22Rv1 (cell line): ENCODE data around the gene UBE3C.
"Not testable (repeated sequence)": the region's sequence is repeated elsewhere in the genome, so short reads cannot be mapped to it uniquely, and the experiment has no call there.

Experiments
- H3K27ac ChIP-seq: fragments of 450-650 bp; 2 replicates; pipeline ENCODE4 v1.5.1; 2017
- ZFX ChIP-seq: fragments of 450-650 bp; IDR thresholded peaks from 2 replicates; pipeline ENCODE4 v1.6.1; 2017; ENCODE audit warnings: antibody characterized with exemption, borderline replicate concordance
- TF ChIP-seq, protein P1 (sequence below): fragments of 450-650 bp; IDR thresholded peaks from 2 replicates; pipeline ENCODE4 v1.5.1; 2017; ENCODE audit warnings: mild to moderate bottlenecking

UBE3C gene

DNA sequence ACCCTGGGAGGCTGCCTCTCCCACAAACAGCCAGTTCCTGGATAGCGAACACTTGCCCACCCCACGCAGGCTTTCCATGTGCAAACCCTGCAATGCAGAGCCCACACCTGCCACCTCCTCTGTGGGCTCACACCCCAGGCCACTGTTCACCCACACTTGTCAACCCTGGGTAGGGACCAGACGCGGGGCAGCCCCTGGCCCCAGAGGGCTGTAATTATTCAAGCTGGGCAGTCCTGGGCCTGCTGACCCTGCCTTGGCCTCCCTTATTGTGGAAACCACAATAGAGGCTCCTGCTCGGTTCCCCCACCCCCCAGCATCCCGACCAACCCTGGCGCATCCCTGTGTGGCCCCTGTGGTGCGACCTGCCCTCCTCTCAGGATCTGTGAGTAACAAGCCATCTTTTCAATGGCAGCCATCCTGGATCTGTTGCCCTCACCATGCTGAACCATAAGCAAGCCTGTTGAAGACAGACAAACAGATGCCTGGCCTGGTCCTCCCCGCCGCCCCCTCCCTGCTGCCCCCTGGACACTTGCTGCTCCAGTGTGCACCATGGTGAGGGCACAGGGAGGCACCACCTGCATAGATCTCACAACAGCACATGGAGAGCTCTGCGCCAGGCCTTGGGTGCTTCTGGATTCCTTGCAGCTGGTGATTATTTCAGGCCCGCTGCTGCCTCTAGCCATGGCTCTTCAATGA, 15.8 kb upstream of the UBE3C start:
- TF ChIP-seq, protein P1, sequence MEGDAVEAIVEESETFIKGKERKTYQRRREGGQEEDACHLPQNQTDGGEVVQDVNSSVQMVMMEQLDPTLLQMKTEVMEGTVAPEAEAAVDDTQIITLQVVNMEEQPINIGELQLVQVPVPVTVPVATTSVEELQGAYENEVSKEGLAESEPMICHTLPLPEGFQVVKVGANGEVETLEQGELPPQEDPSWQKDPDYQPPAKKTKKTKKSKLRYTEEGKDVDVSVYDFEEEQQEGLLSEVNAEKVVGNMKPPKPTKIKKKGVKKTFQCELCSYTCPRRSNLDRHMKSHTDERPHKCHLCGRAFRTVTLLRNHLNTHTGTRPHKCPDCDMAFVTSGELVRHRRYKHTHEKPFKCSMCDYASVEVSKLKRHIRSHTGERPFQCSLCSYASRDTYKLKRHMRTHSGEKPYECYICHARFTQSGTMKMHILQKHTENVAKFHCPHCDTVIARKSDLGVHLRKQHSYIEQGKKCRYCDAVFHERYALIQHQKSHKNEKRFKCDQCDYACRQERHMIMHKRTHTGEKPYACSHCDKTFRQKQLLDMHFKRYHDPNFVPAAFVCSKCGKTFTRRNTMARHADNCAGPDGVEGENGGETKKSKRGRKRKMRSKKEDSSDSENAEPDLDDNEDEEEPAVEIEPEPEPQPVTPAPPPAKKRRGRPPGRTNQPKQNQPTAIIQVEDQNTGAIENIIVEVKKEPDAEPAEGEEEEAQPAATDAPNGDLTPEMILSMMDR = no peak
- no peak for TF ChIP-seq ZFX
- H3K27ac ChIP-seq = no peak overlapping the region

DNA sequence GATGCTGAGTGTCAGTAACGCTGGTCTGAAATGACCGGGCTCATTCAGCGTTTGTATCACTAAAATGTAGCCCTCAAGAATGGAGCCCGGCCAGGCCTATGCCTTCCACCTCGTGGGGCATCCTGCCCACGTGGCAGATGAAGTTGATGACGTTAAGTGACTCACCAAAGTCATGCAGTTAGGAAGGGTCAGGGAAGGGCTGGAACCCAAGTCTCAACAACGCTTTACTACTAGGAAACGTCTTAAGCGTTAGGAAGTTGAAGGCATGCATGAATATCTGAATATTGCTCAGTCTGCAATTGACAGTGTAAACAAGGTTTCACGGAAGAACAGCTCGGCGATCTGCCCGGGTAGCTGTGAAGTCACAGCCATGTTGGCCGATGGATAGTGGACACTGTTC, 14.0 kb upstream of the UBE3C start:
- TF ChIP-seq, protein P1 = no peak
- no peak for TF ChIP-seq ZFX
- H3K27ac ChIP-seq = no peak overlapping the region

DNA sequence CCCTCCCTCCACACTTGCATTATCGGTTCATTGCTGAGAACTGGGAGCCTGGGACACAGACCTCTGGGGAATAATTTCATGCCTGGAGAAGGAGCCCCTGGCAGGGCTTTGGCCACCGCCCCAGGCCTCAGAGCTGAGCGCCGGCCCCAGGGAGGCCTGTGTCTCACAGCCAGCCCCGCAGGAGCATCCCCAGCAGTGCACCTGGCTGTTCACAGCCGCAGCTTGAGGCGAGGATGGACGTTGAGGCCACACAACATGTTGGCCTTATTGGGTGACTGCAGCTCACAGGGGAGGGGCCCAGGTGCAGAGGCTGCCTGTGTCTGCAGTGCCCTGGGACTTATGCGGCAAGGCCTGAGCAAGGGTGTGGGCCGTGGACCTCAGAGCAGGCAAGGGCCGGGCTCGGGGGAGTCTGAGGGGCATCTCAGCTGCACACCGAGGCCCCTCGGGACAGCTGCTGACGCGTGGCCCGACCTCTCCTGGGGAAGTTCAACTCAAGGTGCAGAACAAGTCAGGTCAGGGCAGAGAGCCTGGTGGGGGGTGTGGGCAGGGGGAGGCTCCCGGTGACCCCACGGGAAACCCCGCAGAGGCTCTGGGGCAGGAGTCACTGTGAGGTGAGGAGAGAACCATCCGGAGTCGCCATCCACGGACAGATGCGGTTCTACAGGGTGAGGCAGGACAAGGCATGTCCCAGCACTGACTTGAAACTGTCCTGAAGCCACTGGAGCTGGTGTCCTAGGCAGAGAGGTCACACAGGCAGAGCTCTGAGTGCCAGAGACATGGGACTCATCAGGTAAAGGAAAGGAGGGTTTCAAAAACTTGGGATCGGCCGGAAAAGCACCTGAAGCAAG, 13.1 kb upstream of the UBE3C start:
- no peak overlapping the region for H3K27ac ChIP-seq
- no peak for TF ChIP-seq ZFX
- TF ChIP-seq, protein P1 = no peak

DNA sequence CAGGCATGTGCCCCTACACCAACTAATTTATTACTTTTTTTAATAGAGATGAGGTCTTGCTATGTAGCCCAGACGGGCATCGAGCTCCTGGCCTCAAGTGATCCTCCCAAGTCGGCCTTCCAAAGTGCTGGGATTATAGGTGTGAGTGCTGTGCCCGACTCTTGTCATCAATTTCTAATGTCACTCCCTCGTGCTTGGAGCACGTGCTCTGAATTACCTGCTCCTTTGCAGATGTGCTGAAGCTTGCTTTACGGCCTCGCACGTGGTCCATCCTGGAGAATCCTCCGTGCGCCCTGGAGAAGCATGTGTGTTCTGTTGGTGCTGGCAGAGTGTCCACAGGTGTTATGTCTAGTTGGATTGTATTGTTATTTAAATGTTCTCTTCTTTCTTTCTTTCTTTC, 11.8 kb upstream of the UBE3C start:
- TF ChIP-seq, protein P1 = no peak
- TF ChIP-seq ZFX = no peak
- H3K27ac ChIP-seq = no peak overlapping the region

DNA sequence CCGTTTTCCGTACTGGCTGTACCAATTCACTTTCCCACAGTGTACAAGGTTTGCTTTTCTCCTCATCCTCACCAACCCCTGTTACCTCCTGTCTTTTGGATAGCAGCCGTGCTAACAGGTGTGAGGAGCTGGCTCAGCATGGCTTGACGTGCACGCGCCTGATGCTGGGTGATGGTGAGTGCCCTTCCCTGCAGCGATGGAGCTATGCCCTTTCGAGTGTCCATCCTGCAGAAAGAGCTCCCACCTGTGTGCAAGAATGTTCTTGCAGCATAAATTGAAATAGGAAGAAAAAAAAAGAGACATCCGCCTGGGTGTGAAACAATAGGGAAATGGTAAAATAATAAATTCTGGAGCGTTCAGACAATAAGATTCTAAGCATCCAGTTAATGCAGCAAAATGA, 9.5 kb upstream of the UBE3C start:
- TF ChIP-seq, protein P1 = no peak
- TF ChIP-seq ZFX = no peak

DNA sequence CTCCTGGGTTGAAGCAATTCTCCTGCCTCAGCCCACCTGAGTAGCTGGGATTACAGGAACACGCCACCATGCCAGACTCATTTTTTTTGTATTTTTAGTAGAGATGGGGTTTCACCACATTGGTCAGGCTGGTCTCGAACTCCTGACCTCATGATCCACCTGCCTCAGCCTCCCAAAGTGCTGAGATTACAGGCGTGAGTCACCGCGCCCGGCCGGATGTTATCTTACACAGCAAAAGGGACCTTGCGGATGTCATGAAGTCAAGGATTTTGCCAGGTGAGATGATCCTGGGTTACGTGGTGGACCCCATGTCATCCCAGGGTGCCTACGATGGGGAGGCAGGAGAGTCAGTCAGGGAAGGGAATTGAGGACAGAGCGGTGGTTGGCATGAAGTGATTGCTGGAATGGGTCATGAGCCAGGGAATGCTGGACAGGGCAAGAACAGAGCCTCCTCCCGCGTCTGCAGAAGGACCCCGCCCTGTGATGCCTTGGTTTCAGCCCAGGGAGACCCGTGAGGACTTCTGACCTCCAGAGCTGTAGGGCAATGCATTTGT, 8.7 kb upstream of the UBE3C start:
- no peak overlapping the region for H3K27ac ChIP-seq
- TF ChIP-seq ZFX = no peak
- TF ChIP-seq, protein P1 = no peak

More for the DNA sequence above, 9.5 kb upstream of the UBE3C start:
- no peak overlapping the region for H3K27ac ChIP-seq

DNA sequence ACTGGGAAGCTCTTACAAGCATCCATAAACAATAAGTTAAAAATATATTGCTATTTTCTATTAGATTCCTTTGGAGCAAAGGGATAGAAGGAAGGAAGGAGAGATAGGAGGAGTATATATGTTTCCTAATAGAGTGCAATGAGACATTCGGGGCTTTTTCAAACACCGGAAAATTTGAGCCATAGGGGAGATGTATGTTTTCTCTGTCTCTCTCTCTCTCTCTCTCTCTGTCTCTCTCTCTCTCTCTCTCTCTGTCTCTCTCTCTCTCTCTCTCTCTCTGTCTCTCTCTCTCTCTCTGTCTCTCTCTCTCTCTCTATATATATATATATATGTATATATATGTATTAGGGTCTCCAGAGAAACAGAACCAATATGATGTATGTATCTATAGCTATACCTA, 7.9 kb upstream of the UBE3C start:
- H3K27ac ChIP-seq = not testable (repeated sequence)
